ENCODE data around the gene GLRX2.

GRCh38 chr1:193068013-193068412 is 37.2 kb downstream of the GLRX2 start:
- TF ChIP-seq POLR2A (IDR thresholded peaks at IDR 0.05): no peak
- no peak for TF ChIP-seq CTCF (IDR thresholded peaks at IDR 0.05)
- no peak for TF ChIP-seq EP300 (IDR thresholded peaks at IDR 0.05)

Measured in ovary (tissue), 3 donors.